ENCODE data around the gene TRMT112. TPM values are rescaled to one million over a fixed set of nuclear protein-coding genes. Genes with fewer than 3 reads are reported as not detected.
"Not testable (repeated sequence)": the region's sequence is repeated elsewhere in the genome, so short reads cannot be mapped to it uniquely, and the experiment has no call there.

Gene TRMT112
- polyA plus RNA-seq, 1 donor, result 183 TPM

DNA sequence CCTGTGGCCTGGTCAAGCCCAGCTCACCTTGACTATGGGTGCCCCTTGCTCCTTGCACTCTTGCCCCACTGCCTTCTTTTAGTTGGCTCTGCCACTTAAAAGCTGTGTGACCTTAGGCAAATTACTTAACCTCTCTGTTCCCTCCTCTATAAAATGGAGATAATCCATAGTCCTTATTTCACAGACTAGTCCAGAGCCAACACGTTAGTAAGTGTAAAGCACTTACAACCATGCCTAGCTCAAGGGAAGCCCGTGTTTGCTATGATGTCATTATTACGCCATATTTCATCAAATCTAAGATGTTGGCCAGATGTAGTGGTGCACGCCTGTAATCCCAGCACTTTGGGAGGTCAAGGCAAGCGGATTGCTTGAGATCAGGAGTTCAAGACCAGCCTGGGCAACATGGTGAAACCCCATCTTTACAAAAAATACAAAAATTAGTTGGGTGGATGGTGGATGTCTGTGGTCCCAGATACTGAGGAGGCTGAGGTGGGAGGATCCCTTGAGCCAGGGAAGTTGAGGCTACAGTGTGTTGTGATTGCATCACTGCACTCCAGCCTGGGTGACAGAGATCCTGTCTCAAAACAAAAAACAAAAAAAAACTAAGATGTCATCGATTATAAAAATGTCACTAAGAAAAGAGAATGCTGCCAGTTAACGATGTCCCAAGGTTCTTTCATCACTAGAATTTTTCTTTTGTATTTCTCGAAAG lies 20.3 kb upstream of the TRMT112 start:
- DNase-seq, result no peak

DNA sequence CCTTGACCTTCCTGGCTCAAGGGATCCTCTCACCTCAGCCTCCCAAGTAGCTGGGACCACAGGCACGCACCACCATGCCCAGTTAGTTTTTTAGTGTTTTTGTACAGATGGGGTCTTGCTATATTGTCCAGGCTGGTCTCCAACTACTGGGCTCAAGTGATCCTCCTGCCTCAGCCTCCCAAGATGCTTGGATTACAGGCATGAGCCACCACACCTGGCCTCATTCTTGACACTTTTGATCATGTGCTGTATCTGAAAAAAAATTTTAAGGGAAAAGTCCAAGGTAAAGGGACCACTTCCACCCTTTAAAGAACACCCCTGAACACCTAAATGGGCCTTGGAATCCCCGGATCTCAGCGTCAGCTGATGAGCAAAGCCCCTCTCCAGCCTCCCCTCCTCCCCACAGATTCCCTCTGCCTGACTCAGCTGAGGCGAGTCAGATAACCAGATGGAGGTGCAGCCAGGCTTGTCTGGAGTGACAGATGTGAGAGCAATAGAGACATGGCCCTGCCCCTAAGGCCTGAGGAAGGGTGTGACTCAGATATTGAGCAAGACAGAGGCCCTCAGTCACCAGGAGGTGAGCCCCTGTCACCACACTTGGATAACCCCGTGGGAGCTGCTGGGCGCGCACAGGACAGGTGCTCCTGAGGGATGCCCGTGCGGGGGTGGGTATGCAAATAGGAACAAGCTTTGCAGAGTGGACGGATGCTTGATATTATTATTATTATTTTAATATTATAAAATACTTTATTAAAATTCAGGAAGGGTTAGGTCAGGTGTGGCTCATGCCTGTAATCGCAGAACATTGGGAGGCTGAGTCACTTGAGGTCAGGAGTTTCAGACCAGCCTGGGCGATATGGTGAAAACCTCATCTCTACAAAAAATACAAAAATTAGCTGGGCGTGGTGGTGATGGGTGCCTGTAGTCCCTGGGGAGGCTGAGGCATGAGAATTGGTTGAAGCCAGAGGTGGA lies 17.7 kb upstream of the TRMT112 start:
- DNase-seq, result no peak

DNA sequence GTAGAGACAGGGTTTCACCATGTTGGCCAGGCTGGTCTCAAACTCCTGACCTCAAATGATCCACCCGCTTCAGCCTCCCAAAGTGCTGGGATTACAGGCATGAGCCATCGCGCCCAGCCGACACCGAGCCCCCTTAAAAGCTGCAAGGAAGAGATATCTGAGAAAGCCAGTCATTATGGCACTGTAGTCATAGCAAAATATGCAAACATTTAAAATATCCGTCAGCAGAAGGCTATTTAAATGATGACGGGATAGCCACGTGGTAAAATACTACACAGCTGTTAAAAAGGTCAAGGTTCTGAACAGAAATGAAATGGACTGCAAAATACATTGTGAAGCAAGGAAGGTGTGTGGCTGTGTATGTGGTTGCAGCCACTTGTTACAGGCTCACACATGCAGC lies 16.2 kb upstream of the TRMT112 start:
- DNase-seq, result no peak

DNA sequence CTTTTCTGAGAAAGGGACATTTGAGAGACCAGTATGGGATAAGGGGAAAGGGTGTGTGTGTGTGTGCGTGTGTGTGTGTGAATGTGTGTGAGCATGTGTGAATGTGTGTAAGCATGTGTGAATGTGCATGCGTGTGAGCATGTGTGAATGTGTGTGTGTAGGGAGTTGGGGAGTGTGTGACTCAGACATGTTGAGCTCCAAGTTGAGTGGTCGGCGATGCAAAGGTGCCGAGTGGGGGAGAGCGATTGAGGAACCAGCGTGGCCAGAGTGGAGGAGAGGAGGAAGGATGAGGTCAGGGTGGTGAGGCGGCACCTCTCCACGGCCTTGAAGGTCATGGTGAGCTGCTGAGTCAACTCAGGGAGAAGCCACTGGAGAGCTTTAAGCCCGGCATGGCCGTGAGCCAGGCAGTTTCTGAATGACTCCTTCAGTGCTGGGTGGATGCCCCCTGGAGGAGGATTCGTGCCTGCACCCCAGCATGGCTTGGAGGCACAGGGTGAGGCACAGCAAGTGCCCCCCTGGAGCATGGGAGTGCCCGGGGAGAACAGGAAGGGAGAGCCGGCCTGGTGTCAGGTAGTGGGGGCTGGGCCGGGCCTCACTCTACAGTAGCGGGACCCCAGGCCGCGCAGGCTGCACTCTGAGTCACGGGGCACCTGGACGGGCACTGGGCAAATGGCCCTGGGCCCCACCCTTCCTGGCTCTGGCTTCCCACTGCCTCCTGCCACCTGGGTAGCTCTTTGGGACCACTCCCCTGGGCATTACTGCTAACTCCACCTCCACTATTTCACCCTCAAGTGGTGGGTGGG lies 14.4 kb upstream of the TRMT112 start:
- no peak for DNase-seq

DNA sequence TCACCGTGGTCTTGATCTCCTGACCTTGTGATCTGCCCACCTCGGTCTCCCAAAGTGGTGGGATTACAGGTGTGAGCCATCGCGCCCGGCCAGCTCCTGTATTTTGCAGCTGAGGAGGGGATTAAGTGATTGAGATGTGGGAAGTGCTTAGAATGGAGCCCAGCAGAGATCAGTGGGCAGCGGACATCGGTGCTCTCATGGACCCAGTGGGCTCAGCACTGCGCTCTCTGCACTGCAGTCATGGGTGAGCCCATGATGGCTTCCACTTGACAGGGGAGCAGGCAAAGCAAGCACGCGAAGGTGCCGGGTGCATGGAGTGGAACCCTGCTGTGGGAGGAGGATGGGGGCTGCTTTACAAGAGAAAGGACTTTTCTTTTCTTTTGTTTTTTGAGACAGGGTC lies 13.5 kb upstream of the TRMT112 start:
- no peak for DNase-seq

DNA sequence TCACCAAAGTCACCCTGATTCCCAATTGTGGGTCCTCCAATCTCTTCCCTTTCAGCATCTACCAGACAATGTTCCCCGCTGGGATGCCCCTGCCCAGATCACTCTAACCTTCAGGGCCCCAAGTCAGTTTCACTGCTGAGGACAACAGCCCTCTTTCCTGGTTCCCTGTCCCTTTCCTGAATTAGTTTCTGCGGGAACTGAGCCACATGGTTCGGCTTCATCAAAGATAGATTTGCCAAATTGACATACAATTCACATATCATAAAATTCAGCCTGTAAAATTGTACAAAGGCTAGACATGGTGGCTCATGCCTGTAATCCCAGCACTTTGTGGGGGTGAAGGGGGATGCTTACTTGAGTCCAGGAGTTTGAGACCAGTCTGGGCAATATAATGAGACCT lies 10.6 kb upstream of the TRMT112 start:
- DNase-seq, result no peak

DNA sequence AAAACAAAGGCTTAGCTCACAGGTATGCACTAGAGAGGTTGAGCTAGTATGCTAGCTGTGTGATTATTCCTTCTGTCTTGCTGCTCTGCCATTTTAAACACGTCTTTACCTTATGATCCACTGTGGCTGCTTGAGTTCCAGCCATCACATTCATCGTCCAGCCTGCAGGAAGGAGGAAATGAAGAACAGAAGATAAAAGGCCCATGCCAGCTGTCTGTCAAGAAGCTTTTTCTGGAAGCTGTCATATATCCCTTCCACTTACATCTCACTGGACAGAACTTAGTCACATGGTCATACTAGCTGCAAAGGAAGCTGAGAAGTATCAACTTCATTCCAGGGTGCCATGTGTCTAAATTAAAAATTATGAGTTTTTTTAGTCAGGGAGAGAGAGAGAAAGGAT lies 10.0 kb upstream of the TRMT112 start:
- no peak for DNase-seq

DNA sequence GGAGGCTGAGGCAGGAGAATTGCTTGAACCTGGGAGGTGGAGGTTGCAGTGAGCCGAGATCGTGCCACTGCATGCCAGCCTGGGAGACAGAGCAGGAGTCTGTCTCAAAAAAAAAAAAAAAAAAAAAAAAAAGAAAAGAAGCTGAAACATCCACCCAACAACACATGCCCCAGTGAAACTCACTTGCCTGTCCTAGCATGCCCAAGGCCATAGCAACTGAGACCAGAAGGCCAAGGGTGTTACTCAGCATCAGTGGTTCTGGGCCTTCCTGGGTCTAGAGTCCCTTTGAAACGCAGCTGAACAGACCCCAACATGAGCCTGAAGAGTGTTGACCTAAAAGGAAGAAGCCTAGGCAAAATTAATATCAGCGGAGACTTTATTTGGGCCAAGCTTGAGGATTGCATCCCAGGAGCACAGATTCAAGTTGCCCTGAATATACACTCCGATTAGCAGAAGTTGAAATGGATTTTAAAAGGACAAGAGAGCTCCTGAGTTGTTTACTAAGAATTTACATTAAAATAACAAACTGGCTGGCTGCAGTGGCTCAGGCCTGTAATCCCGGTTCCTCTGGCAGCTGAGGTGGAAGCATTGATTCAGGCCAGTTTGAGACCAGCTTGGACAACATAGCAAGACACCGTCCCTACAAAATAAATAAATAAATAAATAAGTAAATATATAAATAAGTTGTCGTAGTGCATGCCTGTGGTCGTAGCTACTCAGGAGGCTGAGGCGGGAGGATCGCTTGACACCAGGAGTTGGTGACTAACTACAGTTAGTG lies 7.5 kb upstream of the TRMT112 start:
- DNase-seq, result no peak

DNA sequence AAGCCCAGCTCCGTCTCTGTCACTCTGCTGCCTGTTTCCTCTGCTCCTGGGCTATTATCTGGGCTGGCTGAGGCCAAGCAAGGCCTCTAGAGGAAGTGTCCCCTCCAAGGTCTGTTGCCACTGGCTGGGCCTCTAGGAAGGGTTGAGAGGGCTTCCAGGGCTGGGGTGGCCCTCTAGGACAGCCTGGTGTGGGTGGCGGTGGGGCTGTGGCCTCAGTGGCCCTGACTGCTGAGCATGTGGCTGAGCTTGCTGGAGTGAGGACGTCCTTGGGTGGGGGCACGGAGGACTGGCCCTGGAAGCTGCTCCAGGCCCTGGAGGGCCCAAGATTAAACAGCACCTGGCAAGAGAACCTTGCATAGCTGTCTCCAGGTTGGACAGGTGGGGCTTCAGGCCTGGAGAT lies 6.6 kb upstream of the TRMT112 start:
- not testable (repeated sequence) for DNase-seq

DNA sequence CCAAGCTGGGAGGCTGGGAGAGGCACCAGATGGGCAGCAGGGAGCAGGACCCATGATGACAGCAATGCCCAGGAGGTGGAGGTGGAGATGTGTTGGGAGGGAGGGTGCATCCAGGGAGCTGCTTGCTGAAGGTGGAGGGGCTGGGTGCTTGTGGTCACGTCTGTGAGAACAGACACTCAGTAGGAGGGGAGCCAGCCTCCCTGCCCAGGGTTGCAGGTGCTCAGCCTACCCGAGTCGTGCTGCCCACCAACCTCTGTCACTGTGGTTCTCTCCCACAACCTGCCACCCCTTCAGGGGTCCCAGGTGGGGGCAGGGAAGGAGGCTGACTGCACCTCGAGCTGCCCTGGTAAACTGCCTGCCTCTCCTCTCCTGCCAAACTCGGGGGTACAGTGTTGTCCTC lies 6.0 kb upstream of the TRMT112 start:
- DNase-seq, result no peak

DNA sequence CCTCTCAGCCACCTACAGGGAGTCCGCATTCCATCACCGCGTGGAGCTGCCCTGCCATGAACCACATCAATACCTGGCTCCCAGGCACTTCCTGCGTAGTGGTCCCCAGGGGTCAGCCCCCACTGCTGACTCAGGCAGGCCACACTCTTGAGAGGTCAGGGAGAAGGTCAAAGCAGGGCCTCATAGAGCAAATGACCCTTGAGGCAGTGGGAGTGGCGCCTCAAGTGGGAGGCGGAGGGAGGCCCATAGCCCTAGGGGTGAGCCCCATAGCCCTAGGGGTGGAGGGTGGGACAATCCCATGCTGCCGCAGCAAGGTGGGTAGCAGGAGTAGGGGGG lies 5.5 kb upstream of the TRMT112 start:
- DNase-seq, result no peak

DNA sequence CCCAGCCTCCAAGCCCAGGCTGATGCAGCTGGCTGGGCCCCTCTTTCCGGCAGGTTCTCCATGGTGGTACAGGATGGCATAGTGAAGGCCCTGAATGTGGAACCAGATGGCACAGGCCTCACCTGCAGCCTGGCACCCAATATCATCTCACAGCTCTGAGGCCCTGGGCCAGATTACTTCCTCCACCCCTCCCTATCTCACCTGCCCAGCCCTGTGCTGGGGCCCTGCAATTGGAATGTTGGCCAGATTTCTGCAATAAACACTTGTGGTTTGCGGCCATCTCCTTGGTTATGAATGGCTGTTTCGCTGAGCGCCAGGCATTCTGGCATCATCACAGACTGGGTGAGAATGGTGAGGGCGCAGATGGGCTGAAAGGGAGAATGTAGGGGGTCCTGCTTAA lies 4.2 kb upstream of the TRMT112 start:
- no peak for DNase-seq

DNA sequence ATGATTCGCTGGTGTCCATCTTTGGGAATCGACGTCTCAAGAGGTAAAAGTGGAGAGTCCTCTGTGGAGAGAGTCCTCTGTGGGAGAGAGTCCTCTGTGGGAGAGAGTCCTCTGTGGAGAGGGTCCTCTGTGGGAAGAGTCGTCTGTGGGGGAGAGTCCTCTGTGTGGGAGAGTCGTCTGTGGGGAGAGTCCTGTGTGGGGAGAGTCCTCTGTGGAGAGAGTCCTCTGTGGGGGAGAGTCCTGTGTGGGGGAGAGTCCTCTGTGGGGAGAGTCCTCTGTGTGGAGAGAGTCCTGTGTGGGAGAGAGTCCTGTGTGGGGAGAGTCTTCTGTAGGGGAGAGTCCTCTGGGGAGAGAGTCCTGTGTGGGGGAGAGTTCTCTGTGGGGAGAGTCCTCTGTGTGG lies 3.7 kb upstream of the TRMT112 start:
- no peak for DNase-seq

DNA sequence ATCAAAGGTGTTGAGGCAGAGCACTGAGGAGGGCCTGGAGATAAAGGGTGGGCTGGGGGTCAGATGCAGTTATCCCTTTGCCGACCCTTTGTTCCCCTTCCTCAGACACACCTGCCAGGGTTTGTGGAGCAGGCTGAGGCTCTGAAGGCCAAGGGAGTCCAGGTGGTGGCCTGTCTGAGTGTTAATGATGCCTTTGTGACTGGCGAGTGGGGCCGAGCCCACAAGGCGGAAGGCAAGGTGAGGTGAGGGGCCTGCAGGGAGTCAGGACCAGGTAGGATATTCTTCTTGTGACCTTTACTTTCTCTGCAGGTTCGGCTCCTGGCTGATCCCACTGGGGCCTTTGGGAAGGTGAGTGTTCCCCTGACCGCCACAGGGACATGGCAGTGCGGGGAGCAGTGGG lies 3.2 kb upstream of the TRMT112 start:
- DNase-seq, result no peak

DNA sequence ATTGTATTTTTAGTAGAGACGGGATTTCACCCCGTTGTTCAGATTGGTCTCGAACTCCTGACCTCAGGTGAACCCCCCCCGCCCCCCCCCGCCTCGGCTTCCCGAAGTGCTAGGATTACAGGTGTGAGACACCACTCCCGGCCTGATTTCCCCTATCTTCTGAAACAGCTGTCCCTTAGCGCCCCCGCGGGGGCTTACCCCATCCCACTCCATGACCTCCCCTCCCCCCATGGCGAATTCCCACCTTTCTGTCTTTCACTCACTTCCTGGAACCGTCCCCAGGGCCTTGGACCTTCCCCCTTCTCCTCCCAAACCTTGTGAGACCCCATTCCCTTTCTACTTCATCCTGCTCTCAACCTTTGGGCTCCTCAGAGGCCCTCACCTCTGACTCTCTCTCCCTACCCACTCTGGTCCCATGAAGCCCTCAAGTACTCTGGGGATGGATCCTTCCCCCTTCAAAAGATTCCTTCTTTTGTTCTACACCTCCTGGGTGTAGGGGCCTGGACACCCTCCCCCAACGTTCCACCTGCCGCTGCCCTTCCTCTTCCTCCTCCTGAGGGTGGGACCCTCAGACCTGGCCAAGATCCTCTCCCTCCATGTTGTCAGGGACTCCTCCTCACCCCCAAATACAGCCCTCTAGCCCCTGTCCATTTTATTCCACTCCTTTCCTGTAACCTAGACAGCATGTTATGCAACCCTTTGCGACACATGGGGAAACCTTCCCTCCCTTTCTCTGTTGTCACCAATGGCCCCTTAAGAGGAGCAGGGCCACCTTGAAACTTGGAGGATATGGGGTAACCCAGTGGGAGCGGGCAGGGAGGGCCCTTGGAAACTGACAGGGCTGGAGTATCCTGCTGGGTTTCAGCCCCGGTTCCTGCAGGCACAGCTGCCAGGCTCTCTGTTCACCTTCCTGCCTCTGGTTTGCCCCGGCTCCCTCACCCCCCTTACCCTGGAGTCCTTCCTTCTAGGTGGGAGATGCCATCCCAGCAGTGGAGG lies 1.7 kb upstream of the TRMT112 start:
- DNase-seq, result no peak

DNA sequence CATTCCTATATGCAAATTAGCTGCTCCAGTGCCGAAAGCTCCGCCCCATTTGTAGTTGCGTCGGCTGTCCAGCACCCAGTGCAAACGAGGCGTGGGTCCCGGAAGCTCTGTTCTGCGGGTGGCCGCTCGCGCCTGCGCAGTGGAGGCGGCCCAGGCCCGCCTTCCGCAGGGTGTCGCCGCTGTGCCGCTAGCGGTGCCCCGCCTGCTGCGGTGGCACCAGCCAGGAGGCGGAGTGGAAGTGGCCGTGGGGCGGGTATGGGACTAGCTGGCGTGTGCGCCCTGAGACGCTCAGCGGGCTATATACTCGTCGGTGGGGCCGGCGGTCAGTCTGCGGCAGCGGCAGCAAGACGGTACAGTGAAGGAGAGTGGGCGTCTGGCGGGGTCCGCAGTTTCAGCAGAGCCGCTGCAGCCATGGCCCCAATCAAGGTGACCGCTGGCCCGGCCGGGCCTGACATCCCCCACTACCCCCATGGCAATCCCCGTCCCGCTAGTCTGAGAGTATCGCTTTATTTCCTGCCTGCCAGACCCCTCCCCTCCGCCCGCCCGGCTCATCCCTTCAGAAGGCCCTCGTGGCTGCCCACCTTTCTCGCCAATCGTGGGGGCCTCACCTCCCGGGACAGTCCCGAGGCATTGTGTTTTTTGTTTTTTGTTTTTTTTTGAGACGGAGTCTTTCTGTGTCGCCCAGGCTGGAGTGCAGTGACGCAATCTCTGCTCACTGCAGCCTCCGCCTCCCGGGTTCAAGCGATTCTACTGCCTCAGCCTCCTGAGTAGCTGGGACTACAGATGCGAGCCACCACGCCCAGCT lies 804 bp upstream of the TRMT112 start, which contains the start of gene PRDX5:
Gene PRDX5 (plus strand): TSS at position 161 of the 805 bp plus-strand sequence. CDS start 95 bp downstream, at position 256.
- peak; percentile 93 for DNase-seq

DNA sequence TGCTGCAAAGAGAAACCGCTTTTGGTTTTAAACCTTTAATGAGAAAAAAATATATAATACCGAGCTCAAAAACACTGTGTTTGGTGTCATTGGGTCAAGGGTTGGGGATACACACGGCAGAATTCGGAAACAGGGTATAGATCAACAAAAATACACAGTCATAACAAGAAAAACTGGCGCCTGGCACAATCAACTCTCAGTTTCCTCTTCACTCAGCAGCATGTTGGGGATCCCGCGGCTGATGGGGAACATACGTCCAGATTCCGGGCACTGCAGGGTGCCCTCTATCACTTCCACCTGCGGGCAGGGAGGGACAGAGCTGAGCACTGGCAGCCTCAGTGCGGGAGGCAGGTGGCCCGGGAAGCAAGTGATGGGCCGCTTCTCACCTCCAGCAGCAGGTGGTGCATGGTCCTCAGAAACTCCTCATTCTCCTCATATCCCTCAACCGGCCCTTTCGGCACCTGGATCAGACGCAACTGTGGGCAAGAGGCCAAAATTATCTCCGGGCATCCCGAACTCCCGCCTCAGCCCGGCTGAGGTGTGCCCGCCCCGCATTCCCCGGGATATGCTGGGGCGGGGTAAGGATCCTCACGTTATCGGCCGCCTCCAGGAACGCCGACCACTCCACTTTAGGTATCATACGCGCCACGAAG lies 561 bp downstream of the TRMT112 start:
- DNase-seq, result no peak

DNA sequence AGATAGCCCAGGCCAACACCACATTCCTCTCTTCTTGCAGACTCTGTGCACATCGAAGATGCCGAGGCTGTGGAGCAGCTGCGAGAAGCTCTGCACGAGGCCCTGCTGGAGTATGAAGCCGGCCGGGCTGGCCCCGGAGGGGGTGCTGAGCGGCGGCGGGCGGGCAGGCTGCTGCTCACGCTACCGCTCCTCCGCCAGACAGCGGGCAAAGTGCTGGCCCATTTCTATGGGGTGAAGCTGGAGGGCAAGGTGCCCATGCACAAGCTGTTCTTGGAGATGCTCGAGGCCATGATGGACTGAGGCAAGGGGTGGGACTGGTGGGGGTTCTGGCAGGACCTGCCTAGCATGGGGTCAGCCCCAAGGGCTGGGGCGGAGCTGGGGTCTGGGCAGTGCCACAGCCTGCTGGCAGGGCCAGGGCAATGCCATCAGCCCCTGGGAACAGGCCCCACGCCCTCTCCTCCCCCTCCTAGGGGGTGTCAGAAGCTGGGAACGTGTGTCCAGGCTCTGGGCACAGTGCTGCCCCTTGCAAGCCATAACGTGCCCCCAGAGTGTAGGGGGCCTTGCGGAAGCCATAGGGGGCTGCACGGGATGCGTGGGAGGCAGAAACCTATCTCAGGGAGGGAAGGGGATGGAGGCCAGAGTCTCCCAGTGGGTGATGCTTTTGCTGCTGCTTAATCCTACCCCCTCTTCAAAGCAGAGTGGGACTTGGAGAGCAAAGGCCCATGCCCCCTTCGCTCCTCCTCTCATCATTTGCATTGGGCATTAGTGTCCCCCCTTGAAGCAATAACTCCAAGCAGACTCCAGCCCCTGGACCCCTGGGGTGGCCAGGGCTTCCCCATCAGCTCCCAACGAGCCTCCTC lies 1.5 kb downstream of the TRMT112 start:
- not testable (repeated sequence) for DNase-seq

Data from left kidney (tissue), 2 donors.